HK-2 (cell line): ENCODE data around the gene RBM8A.

Experiments
- DNase-seq: peaks from one replicate; pipeline ENCODE4 v3.0.0-alpha.2; 2018; ENCODE audit not compliant: unreplicated experiment

The RBM8A gene

GRCh38 chr1:145918144-145918991 lies 8.9 kb downstream of the RBM8A start, which contains the start of gene PEX11B:
PEX11B (minus strand) TSS chr1:145918717; CDS start chr1:145918688, 29 bp downstream.
- peak; percentile 84 for DNase-seq

DNA sequence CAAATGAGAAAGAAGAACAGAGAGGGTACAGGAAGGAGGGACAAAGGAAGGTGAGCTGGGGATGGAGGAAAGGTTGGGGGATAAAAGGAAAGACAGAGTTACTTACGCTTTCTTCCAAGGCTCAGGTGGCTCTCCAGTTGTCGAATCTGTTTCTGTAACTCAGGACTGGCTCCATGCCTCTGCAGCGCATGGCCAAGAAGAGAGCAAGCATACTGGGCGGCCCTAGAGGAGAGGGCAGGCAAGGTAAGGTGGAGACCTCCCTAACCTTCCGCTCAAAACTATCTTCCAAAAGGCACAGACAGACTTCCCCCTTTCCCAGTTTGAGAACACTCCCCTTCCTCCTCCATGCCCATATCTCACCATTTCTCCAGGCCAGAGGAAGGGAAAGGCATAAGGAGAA lies 9.7 kb downstream of the RBM8A start:
- DNase-seq = no peak

GRCh38 chr1:145916745-145917144 lies 10.5 kb downstream of the RBM8A start:
- DNase-seq = no peak

GRCh38 chr1:145912128-145912641 lies 15.1 kb downstream of the RBM8A start:
- DNase-seq = no peak

GRCh38 chr1:145908653-145909052 lies 18.6 kb downstream of the RBM8A start:
- DNase-seq = no peak

DNA sequence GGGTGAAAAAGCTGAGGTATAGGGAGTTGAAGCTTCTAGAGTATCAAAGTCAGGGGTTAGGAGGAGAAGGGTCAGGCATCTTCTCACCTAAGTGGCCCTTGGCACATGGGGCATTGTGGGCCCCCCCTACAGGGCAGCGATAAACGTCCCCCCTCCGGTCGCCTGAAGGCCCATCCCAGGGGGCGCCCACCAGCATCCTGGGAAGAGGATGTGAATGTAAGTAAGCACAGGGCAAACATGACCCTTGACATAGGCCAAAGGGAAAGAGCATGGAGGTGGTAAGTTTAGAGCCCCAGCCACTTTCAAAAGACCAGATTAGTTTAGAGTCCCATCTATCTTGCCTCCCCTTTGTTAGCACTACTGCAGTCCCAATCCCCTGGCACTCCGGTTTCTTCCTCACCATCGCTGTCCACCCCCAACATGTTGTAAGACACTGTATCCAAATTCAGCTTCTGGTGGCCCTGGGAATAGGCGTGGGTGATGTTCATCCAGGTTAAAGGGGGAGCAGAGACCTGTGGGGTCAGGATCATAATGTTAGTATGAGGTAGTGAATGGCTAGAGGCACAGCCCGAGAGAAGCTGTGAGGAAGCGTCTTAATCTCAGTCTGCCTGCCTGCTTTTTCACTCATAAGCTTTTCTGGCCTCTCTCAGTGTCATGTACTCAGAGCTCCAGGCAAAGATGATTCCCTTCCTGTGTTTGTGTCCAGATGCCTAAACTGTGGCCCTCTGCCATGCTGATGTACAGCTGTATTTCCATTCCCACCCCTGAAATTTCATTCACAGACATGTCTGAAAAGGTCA lies 20.1 kb downstream of the RBM8A start:
- no peak for DNase-seq

DNA sequence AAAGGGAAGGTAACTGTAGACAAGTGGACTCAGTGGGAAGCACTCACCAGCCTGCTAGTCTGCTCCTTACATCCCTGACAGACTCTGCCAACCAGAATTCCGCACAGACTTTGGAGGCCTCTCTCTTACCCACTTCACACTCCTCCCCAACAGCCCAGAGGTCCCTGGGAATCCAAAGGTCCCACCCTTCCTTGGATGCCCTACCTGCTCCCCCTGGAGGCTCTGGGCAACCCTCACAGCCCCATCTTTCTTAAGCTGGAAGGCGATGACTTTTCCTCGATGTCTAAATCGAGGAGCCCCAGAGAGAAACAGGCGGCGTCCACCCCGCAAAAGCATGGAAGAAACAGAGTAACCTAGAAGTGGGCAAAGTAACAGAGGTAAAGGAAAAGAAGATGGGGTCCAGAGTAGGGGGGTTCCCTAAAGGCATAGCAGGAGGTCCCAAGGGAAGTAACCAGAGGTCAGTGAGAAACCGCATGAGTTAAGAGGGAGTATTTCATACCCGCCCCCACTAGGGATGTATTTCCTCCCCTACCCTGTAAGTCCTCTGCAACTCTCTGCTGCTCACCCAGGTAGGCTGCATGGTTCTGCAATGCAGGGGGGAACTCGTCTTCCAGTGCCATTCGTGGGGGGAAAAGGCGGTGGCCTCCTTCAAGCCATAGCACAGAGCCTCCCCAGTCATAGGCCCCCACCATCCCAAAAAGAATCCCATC lies 25.8 kb downstream of the RBM8A start:
- no peak for DNase-seq

DNA sequence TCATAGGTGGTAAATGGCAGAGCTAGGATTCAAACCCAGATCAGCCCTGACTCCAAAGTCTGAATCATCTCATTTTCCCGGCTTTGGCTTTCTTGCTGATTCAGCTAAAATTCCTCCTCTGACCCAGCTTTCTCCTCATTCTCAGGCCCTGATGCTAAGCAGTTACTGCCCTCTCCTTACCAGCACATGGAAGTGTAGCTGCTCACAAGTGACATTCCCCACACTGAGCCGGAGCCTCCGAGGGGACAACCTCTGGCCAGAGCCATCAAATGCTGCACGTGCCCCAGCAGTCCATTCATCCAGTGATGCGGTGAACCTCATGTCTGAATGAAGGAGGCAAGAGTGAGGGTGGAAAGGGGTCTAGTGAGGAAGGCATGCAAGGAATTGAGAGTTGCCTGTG lies 28.5 kb downstream of the RBM8A start:
- DNase-seq = no peak

- DNase-seq = no peak
These were observed 29.3 kb downstream of the RBM8A start for GRCh38 chr1:145897969-145898368.

DNA sequence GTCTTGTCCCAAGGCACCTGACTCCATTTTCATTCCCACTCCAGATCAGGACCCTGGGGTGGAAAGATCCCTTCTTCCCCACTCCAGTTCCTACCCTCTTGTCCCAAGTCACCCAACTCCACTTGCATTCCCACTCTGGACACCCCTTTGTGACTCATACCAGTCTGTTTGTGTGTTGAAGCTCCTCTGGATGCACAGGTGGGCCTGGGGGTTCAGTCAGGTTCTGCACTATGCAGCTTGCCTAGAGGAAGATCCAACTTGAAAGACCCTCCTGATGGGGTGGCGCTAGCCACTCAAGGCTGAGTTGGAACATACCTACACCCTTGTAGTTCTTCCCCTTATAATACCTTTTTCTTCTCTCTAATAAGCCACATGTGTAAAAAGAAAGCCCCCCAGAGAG lies 31.8 kb downstream of the RBM8A start:
- DNase-seq = no peak

- no peak for DNase-seq
These were observed 33.8 kb downstream of the RBM8A start for GRCh38 chr1:145893306-145894055.

DNA sequence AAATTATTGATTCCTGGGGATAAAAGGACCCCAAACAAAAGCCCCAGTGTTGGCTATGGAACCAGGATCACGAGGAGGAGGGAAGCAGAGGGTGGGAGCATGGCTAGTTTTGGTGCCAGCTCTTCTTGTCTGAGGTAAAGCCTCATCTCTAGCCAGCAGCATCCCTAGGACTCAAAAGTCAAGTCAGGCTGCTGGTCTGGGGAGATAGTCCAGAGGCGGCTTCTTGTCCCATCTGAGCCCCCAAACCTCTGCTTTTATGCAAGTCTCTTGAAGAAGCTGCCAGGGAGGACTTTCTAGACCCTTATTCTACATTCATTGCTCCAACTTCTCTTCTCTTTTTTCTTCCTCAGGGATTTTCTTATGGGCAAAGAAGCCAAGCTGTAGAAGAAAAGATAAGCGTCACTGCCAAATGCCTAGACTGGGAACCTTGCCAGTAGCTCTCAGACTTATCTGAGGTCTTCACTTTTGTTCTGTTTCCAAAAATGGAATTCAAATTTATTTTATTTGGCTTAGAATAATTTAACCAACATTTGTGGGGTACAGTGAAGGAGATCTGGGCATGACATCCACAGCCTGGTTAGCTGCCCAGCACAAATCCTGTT lies 34.7 kb downstream of the RBM8A start:
- no peak for DNase-seq

DNA sequence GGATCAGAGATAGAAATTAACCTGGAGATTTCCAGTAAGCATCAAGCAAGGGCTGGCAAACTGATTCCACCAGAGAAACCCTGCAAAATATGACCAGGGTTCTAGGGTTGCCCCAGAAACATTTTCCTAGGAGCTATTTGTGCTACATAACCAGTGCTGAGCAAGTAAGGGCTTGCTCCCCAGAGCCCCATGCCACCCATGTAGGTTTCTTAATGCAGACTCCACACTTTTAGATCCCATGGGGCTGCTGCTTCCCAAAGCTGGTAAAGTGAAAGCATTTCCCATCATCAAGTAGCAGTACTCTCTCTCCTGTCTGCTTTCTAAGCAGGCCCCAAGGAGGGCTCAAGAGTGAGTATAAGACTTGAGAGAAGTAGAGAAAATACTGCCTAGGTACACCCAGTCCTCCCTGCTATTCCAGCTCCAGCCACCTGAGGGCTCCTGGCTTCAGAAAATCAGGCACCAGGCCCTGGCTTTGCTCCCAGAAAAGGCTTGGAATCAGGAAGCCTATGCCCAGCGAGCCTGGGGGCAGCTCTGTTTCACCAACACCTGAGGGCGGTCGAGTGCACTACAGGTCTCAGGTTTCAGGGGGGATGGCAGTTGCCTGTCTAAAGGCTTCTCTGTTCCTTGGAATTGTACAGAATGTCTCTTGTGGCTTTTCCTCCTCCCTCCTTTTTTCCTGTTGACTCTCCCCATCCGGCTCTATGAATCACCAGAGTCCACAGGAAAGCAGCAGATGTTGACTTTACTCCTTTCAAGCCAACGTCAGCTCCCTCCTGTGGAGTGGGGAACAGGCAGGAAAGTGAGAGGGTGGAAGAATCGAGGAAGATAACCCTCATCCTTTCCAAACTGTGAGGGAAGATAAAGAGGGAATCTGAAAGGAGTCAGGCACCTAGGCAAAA lies 35.4 kb downstream of the RBM8A start:
- DNase-seq = peak; percentile 98

- no peak for DNase-seq
These were observed 36.1 kb downstream of the RBM8A start for GRCh38 chr1:145891143-145891542.

GRCh38 chr1:145889722-145890121 lies 37.6 kb downstream of the RBM8A start:
- no peak for DNase-seq

- peak; percentile 32 for DNase-seq
These were observed 39.7 kb downstream of the RBM8A start for GRCh38 chr1:145887631-145888030.

GRCh38 chr1:145886816-145887215 lies 40.5 kb downstream of the RBM8A start:
- DNase-seq = no peak

- no peak for DNase-seq
These were observed 40.9 kb downstream of the RBM8A start for GRCh38 chr1:145886390-145886789.

GRCh38 chr1:145885738-145886287 lies 41.5 kb downstream of the RBM8A start, which contains the start of gene ANKRD35:
ANKRD35 (minus strand) TSS chr1:145885866; CDS start chr1:145885758, 108 bp downstream.
- DNase-seq = peak; percentile 28
